HepG2 (cell line): ENCODE data around the gene SDC4. TPM values are rescaled to one million over a fixed set of nuclear protein-coding genes. Genes with fewer than 3 reads are reported as not detected.

ENCODE experiments used
- AHR ChIP-seq: IDR thresholded peaks from 2 replicates; pipeline ENCODE4 v1.6.1; 2018; ENCODE audit warnings: missing genetic modification reagents, missing compliant biosample characterization
- BCL3 ChIP-seq: sonication (generic); formaldehyde crosslinking; IDR thresholded peaks from 2 replicates; pipeline ENCODE4 v1.5.1; 2020; ENCODE audit warnings: mild to moderate bottlenecking, missing genetic modification reagents, moderate library complexity
- FOXA3 ChIP-seq: IDR thresholded peaks from 2 replicates; pipeline ENCODE4 v1.6.1; 2016; ENCODE audit warnings: missing genetic modification reagents, missing compliant biosample characterization
- KAT2B ChIP-seq: fragments of 150-350 bp; IDR thresholded peaks from 2 replicates; pipeline ENCODE4 v1.6.1; 2014; ENCODE audit warnings: low read depth, low read length, borderline replicate concordance
- MZF1 ChIP-seq: sonication (generic); formaldehyde crosslinking; IDR thresholded peaks from 2 replicates; pipeline ENCODE4 v1.8.1; 2023; ENCODE audit warnings: mild to moderate bottlenecking, missing genetic modification reagents, borderline replicate concordance
- NR2F1 ChIP-seq, 2 experiments: fragments of 450-650 bp in 1 of 2; formaldehyde crosslinking in 1 of 2; IDR thresholded peaks; 2 replicates each; pipeline versions ENCODE4 v1.5.0 to v1.6.1; 2016 to 2020; ENCODE audit warnings: mild to moderate bottlenecking in 1 of 2, missing compliant biosample characterization in 1 of 2, missing genetic modification reagents in 1 of 2, moderate library complexity in 1 of 2
- PCBP1 ChIP-seq: fragments of 200-400 bp; formaldehyde crosslinking; IDR thresholded peaks from 2 replicates; pipeline ENCODE4 v1.6.1; 2017; ENCODE audit warnings: mild to moderate bottlenecking, low read depth, low read length, borderline replicate concordance
- SSRP1 ChIP-seq: IDR thresholded peaks from 2 replicates; pipeline ENCODE4 v1.6.1; 2016; ENCODE audit warnings: control low read depth
- TEAD3 ChIP-seq: optimal IDR thresholded peaks from 2 replicates; pipeline ENCODE3; 2016; ENCODE audit warnings: borderline replicate concordance
- ZBTB38 ChIP-seq: sonication (generic); formaldehyde crosslinking; IDR thresholded peaks from 2 replicates; pipeline ENCODE4 v1.5.1; 2020; ENCODE audit warnings: mild to moderate bottlenecking, missing genetic modification reagents
- ZNF331 ChIP-seq: sonication (generic); formaldehyde crosslinking; IDR thresholded peaks from 2 replicates; pipeline ENCODE4 v1.4.0; 2020; ENCODE audit warnings: missing genetic modification reagents
- ZNF362 ChIP-seq: sonication (generic); formaldehyde crosslinking; IDR thresholded peaks from 2 replicates; pipeline ENCODE4 v1.4.0; 2020; ENCODE audit warnings: missing genetic modification reagents, mild to moderate bottlenecking, borderline replicate concordance
- ZNF460 ChIP-seq: sonication (generic); formaldehyde crosslinking; IDR thresholded peaks from 2 replicates; pipeline ENCODE4 v1.5.1; 2020; ENCODE audit warnings: missing genetic modification reagents, mild to moderate bottlenecking, borderline replicate concordance
- ZNF503 ChIP-seq: sonication (generic); formaldehyde crosslinking; IDR thresholded peaks from 2 replicates; pipeline ENCODE4 v1.4.0; 2020; ENCODE audit warnings: missing genetic modification reagents
- ZNF580 ChIP-seq: IDR thresholded peaks from 2 replicates; pipeline ENCODE4 v1.6.1; 2016; ENCODE audit warnings: low read depth, borderline replicate concordance
- ZNF660 ChIP-seq: sonication (generic); formaldehyde crosslinking; IDR thresholded peaks from 2 replicates; pipeline ENCODE4 v1.5.1; 2020; ENCODE audit warnings: mild to moderate bottlenecking, low read depth, missing genetic modification reagents, borderline replicate concordance
- ZNF788 ChIP-seq: sonication (generic); formaldehyde crosslinking; IDR thresholded peaks from 2 replicates; pipeline ENCODE4 v1.5.0; 2020; ENCODE audit warnings: mild to moderate bottlenecking, missing genetic modification reagents, borderline replicate concordance
- ZSCAN21 ChIP-seq: sonication (generic); formaldehyde crosslinking; IDR thresholded peaks from 2 replicates; pipeline ENCODE4 v1.8.0; 2022; ENCODE audit warnings: mild to moderate bottlenecking, missing genetic modification reagents, moderate library complexity, borderline replicate concordance
- ZSCAN31 ChIP-seq: sonication (generic); formaldehyde crosslinking; IDR thresholded peaks from 2 replicates; pipeline ENCODE4 v1.5.0; 2020; ENCODE audit warnings: low read depth, mild to moderate bottlenecking, missing genetic modification reagents
- polyA plus RNA-seq, 8 experiments: library from polyadenylated mRNA; depleted of rRNA in 3 of 8; stranded (reverse) in 7 of 8; unstranded in 1 of 8; fragments of >200 nt; fragmentation: Illumina TruSeq in 4 of 8; extraction: Trizol in 4 of 8; gene quantifications; 2 replicates each; pipeline versions ENCODE4 v1.2.1 to v1.2.3, GENCODE V29; 2011 to 2016; ENCODE audit warnings: low read depth in 4 of 8, missing spikeins in 1 of 8, mixed read lengths in 1 of 8; ENCODE audit not compliant: insufficient read depth in 1 of 8
- total RNA-seq, 5 experiments: library from RNA; depleted of rRNA; stranded (reverse); fragments of >200 nt; fragmentation: Illumina TruSeq; extraction: Trizol; gene quantifications; 2 replicates each; pipeline ENCODE4 v1.2.3, GENCODE V29; 2016; ENCODE audit warnings: low read depth in 1 of 5
- TF ChIP-seq, protein P1 (sequence below): sonication (generic); formaldehyde crosslinking; IDR thresholded peaks from 2 replicates; pipeline ENCODE4 v1.9.0; 2021; ENCODE audit warnings: missing genetic modification reagents, mild to moderate bottlenecking, borderline replicate concordance
- TF ChIP-seq, protein P2 (sequence below): sonication (generic); formaldehyde crosslinking; IDR thresholded peaks from 2 replicates; pipeline ENCODE4 v1.5.1; 2020; ENCODE audit warnings: missing genetic modification reagents, mild to moderate bottlenecking, borderline replicate concordance

Gene SDC4
- total and polyA plus RNA-seq, 2 of the 13 experiments (the other 11 are each of a cell fraction or from before 2014, with no cell fraction given), result 49.0 to 65.1 TPM

DNA sequence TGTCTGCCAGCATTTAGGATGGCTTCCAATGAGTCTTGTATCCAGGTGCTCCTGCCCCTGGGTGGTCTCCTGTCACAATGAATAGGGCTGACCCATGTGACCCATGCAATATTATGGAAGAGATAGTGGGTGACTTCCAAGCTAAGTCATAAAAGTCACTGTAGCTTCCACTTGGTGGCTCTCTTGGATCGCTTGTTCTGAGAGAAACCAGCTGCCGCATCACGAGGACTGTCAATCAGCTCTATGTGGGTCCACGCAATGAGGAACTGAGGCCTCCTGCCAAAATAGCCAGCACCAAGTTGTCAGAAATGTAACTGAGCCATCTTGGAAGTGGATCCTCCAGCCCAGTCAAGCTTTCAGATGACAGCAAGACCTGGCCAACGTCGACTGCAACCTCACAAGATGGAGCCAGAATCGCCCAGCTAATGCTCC lies 25.3 kb downstream of the SDC4 start (continued):
- TF ChIP-seq ZNF503 (CRISPR knock-in tag) (no peak), ZNF580 (peak; percentile 61; the same call in 1 of the 2 replicates), MZF1 (CRISPR knock-in tag) (no peak), TEAD3 (CRISPR knock-in tag) (peak; percentile 78), ZNF331 (CRISPR knock-in tag) (peak; percentile 79), ZNF788 (CRISPR knock-in tag) (no peak; the same call in 1 of the 2 replicates), ZNF660 (CRISPR knock-in tag) (no peak), NR2F1 (CRISPR knock-in tag; IDR thresholded peaks at IDR 0.05) (peak in 1 of 2 experiments; percentile 13; a peak in 2 of 4 replicates), ZNF460 (CRISPR knock-in tag) (no peak), ZNF362 (CRISPR knock-in tag) (no peak), ZSCAN21 (0 out of 2 replicates have a peak, but pooled peaks have one; percentile 18), AHR (CRISPR knock-in tag) (0 out of 2 replicates have a peak, but pooled peaks have one; percentile 34), PCBP1 (no peak), ZSCAN31 (no peak), KAT2B (no peak), SSRP1 (CRISPR knock-in tag) (0 out of 2 replicates have a peak, but pooled peaks have one; percentile 72), BCL3 (CRISPR knock-in tag) (no peak), FOXA3 (CRISPR knock-in tag) (peak; percentile 58; the same call in 1 of the 2 replicates), ZBTB38 (peak; percentile 52; the same call in 1 of the 2 replicates)
- TF ChIP-seq, protein P1, sequence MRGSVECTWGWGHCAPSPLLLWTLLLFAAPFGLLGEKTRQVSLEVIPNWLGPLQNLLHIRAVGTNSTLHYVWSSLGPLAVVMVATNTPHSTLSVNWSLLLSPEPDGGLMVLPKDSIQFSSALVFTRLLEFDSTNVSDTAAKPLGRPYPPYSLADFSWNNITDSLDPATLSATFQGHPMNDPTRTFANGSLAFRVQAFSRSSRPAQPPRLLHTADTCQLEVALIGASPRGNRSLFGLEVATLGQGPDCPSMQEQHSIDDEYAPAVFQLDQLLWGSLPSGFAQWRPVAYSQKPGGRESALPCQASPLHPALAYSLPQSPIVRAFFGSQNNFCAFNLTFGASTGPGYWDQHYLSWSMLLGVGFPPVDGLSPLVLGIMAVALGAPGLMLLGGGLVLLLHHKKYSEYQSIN (CRISPR knock-in tag), result no peak
- TF ChIP-seq, protein P2, sequence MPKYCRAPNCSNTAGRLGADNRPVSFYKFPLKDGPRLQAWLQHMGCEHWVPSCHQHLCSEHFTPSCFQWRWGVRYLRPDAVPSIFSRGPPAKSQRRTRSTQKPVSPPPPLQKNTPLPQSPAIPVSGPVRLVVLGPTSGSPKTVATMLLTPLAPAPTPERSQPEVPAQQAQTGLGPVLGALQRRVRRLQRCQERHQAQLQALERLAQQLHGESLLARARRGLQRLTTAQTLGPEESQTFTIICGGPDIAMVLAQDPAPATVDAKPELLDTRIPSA, result no peak
